Left hindlimb (tissue), 1 donor: ENCODE results near the gene GTF3C5.

Experiments used
- DNase-seq: peaks from one replicate; pipeline ENCODE4 v3.0.0-alpha.2; 2018

The GTF3C5 gene

GRCh38 chr9:133094842-133095393, 64.1 kb downstream of the GTF3C5 start:
- no peak for DNase-seq

DNA sequence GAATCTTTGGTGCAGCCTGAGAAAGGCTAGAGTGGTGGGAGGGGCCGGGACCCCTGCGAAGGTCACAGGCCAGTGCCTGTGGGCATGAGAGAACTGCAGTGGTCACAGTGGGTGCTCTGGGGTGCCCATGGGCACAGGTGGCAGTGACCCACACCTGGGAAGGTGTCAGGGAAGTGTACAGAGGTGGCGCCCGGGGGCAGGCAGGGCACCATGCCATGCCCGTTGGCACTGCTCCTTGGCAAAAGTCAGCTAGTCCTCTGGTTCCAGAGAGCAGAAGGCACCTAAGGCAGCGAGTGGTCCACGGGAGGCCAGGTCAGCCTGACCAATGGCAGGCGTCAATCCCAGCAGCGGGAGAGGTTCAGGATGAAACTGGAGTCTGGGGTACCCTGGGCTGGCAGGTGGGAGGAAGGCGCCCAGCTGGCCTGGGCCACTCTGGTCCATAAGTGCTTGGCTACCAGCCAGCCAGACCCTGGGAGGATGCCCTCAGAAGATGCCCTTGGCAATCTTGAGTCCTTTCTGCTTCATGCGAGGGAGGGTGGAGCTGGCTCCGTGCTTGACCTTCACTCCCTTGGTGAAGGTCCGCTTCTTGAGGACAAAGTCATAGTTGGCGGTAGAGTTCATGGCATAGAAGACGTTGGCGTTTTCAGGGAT, 67.4 kb downstream of the GTF3C5 start:
- DNase-seq = no peak

GRCh38 chr9:133098871-133099270, 68.1 kb downstream of the GTF3C5 start:
- no peak for DNase-seq

- peak; percentile 17 for DNase-seq
These were observed 69.1 kb downstream of the GTF3C5 start for GRCh38 chr9:133099726-133100505.

DNA sequence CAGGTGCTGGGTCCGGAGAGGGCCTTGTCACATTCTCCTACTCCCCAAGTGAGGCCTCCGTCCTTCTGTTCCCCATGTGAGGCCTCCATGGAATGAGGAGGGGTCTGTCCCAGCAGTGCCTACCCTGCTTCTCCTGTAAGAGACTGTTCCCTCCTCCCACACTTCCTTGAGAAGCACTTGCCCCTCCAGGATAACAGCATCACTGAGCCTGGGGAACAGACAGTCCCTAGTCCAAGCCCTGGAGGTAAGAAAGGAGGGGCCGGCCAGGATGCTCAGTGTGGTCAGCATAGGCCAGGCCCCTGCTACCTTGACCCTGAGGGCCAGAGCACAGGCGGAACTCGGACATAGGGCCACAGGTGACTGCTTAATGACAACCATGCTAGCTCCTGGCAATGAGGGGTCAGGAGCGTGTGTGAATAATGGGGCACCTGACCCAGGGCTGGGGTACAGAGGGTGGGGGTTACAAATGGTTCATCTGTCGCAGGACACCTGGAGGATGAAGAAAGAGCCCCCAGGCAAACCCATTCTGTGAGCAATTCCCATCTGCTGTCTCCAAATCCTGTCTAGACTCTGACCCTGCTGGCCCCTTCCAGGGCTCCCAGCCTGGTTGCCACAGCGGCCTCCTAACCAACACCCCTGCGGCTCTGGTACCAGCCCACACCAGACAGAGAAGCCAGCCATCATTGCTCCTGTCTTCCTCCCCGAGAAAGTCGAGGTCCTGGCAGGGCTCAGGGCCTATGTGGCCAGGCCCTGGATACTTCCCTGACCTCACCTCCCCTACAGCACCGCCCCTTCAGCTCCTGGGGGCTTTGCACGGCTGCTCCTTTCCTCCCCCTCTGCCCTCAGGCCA, 69.9 kb downstream of the GTF3C5 start:
- peak; percentile 25 for DNase-seq

DNA sequence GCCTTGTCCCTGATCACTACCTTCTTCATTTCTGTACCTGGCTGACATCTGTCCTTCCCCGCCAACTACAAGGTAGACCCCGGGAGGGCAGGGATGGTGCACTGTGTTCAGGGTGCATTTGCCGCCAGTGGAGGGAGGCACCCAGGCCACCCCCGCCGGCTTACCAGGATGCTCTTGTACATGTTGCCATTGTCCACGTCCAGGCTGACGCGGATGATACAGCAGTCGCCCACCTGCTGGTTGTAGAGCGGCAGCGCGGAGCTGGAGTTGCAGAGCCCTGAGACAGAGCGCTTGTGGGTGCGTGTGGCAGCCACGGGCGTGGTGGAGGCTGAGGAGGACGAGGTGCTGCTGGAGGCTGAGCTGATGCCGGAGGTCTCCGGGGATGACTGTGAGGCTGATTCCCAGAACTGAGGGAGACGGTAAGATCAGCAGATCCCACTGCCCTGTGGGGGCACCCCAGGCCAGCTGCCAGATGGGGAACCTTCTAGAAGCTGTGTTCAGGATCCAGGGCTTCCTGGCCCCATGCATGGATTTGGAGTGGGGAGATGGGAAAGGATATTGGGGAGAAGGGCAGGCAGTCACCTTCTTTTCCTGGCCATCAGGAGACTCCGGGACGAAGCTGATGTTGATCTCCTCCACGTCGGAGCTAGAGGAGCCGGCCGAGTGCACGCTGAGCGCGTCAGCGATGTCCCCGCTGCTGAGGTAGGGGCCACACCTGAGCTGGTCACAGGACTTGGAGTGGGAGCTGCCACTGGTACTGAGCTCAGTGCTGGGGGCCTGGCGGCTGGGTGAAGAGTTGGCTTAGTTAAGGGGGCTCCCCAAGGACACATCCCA, 70.8 kb downstream of the GTF3C5 start:
- peak; percentile 34 for DNase-seq

- DNase-seq = peak; percentile 30
These were observed 71.6 kb downstream of the GTF3C5 start for GRCh38 chr9:133102190-133103021.

- DNase-seq = peak; percentile 60
These were observed 72.6 kb downstream of the GTF3C5 start for GRCh38 chr9:133103183-133103986.

DNA sequence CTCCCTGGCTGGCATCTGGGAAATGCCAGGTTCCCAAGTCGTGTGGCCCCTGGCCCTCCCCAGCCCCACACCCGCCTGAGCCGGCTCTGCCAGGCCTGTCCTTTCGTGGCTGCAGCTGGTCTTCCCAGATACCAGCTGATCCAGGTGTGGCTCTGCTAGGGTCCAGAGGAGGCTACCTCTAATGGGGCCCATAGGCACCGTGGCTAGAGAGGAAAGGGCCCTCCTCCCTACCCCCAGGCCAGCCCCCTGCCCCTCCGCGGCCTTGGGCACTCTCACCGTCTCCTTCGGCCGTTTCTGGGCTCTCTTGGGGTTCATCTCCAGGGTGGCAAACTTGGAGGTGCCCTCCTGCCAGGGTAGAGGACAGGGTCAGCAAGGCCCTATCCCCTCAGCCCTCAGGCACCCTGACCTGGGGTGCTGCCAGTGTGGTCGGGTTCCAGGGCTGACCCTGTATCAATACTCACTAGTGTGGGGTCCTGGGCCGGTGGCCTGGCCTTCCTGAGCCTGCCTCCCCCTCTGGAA, 73.2 kb downstream of the GTF3C5 start:
- peak; percentile 27 for DNase-seq

- peak; percentile 23 for DNase-seq
These were observed 74.1 kb downstream of the GTF3C5 start for GRCh38 chr9:133104718-133105460.

DNA sequence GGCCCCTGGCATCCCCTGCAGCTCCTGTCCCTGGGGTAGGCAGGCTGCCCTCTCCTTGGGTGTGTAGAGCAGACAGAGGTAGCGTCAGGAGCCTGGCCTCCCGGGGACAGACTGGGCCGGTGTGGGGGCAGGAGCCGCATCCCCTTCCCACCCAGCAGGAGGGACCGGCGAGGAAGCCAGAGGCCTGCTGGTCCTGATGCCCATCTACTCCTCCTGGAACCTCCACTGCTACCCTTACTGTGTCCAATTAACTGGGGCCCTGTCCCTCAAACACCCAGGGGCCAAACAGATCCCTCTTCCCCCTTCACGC, 74.6 kb downstream of the GTF3C5 start:
- DNase-seq = peak; percentile 35

DNA sequence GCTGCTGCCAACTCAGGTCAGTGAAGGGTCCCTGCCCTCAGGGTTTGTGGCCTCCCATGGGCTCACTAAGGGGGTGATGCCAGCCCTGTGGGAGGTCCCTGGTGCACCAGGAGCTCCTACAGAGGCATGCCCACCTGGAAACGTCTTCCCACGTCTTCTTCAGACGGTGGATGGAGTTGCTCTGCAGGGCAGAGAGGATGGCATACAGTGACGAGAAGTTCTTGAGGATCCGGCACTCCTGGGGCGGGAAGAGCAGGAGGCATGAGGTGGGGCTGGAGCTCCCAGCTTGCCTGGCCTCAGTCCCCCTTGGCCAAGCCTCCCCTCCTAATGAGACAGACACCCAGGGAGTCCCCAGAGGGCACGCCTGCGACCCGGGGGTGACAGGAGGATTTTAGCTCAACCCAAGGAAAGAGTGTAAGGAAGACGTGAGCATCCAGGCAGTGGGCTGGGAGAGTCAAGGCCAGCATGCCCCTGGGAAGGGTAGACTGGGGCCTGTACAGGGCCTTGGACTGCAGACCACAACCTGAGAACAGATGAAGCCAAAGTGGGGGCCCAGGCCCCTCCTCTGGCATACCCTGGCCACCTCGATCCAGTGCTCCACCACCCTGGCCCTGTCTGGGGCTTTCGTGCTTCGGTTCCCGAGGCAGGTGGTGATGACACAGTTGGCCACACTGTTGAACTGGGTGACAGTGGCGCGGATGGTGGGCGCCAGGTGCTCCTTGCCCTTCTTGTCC, 75.9 kb downstream of the GTF3C5 start:
- DNase-seq = peak; percentile 12

DNA sequence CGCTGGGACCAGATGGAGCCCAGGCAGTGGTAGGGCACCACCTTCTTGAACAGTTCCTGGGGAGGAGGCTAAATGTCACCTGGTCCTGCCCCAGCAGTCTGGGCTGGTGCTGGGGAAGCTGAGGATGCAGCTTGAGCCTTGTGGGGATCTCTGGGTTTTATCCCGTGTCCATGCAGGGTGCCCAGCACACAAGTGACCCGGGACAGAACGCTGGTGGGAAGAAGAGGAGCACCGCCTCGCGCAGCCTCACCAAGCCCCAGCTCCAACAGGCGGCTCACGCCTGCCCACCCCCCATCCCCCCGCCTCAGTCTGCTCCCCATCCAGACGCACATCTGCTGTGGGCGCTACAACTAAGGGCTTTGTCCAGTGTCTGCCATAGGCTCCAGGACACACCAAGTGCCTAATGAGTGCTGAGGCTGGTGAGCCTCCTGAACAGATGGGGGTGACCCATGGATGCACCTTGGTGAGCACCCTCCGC, 76.5 kb downstream of the GTF3C5 start:
- peak; percentile 8 for DNase-seq
